Measurements from ENCODE around the gene ARFRP1. TPM values are rescaled to one million over a fixed set of nuclear protein-coding genes. Genes with fewer than 3 reads are reported as not detected.
A peak's percentile ranks its signal among the peaks of the same experiment; 100 is the strongest.
"Not testable (repeated sequence)": the region's sequence is repeated elsewhere in the genome, so short reads cannot be mapped to it uniquely, and the experiment has no call there.

ARFRP1 gene
- total RNA-seq, 5 donors from 2014 or later (not counting 1 experiment from before 2014, with no cell fraction given) = 58.5 to 102 (median 99.5) TPM

DNA sequence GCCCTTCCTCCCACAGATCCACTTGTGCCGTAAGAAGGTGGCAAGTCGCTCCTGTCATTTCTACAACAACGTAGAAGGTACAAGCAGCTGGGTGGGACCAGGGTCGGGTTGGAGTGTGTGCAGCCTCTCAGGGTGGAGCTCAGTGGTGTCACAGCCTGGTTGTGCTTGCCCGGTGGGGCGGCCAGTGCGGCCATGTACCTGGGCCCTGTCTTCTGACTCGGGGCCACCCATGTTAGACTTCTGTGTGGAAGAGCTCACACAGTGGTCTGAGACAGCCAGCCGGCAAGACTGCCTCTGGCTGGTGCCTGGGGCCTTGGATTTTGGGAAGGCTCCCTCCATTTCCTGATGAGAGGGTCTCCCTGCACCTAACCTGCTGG is 45.0 kb downstream of the ARFRP1 start:
- Mint-ChIP-seq H3K36me3 (peaks cover 12% of the 10 kb centered on the region), H3K27me3 (no peaks in the 10 kb centered on the region), H3K4me3 (no peak overlapping the region), H3K4me1 (peaks cover 22 to 26% (median 23%) of the 10 kb centered on the region in 3 donors), H3K9me3 (no peaks in the 10 kb centered on the region), H3K27ac (no peak overlapping the region)
- WGBS (ENCODE audit: insufficient coverage) = 96% methylated on average over 7 of the region's 9 CpGs
- ATAC-seq (replicated peaks in 1 of 4) = no peak
- no peaks in the 10 kb centered on the region for H3K9me3 ChIP-seq
- ChIA-PET POLR2A (no interaction called here), CTCF (no interaction called here)
- H3K4me3 ChIP-seq (ENCODE audit: control insufficient read depth in 1 of 2, extremely low read depth in 1 of 2, low read length in 1 of 2) = no peak overlapping the region
- peaks cover 0 to 16% of the 10 kb centered on the region in 2 experiments for H3K4me1 ChIP-seq (ENCODE audit: control insufficient read depth in 1 of 2, extremely low read depth in 1 of 2, insufficient read depth in 2 of 2, low read length in 2 of 2)
- DNase-seq = no peak
- no peak overlapping the region for H3K27ac ChIP-seq (ENCODE audit: low read length)
- peaks cover 25 to 50% of the 10 kb centered on the region in 2 donors for H3K36me3 ChIP-seq (ENCODE audit: control insufficient read depth in 2 of 2, extremely low read depth in 1 of 2, insufficient read depth in 1 of 2, low read length in 1 of 2)
- no peaks in the 10 kb centered on the region for H3K27me3 ChIP-seq (replicated peaks in 1 of 2; ENCODE audit: control insufficient read depth in 2 of 2, extremely low read depth in 1 of 2, insufficient read depth in 2 of 2, low read length in 1 of 2)

DNA sequence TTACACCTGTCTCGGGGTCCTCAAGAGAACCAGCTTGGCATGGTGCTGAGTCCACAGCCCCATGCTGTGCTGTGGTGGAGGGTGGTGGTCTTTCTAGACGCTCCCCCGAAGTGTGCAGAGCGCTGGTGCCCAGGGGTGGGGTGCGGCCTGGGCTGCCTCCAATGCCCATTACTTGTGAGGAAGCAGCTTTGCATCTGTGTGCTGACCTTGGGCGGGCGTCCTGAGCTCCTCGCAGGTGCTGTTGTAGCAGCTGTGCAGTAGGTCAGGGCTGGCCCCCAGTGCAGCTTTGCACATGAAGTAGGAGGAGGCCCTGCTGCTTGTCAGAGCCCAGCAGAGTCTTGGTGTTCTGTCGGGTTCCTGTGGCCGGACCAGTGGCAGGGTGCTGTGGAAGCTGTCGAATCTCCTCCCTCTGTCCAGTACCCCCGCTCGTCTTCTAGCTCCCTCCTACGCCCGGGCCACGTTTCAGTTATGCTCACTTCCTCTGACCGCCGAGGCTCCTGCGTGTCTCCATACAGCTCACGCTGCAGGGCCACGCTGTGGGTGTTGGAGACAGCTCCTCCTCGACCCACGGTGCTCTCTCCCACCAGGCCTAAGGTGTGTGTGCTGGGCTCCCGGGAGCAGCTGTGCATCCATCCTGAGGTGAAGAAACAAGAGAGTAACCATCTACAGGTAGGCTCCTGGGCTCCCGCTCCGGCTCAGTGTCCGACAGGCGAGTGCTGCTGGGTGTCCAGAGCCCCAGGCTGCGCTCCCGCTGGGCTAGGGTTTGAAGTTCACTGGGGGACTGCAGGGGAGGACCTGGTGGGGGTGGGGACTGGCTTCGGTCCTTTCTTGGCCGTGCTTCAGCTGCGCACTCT is 45.6 kb downstream of the ARFRP1 start:
- Histone ChIP-seq H3K36me3 (ENCODE audit: control insufficient read depth in 2 of 2, extremely low read depth in 1 of 2, insufficient read depth in 1 of 2, low read length in 1 of 2) (peaks cover 25 to 44% of the 10 kb centered on the region in 2 donors), H3K27me3 (replicated peaks in 1 of 2; ENCODE audit: control insufficient read depth in 2 of 2, extremely low read depth in 1 of 2, insufficient read depth in 2 of 2, low read length in 1 of 2) (no peaks in the 10 kb centered on the region), H3K9me3 (no peaks in the 10 kb centered on the region), H3K27ac (ENCODE audit: low read length) (no peak overlapping the region), H3K4me1 (ENCODE audit: control insufficient read depth in 1 of 2, extremely low read depth in 1 of 2, insufficient read depth in 2 of 2, low read length in 2 of 2) (peaks cover 0 to 22% of the 10 kb centered on the region in 2 experiments), H3K4me3 (ENCODE audit: control insufficient read depth in 1 of 2, extremely low read depth in 1 of 2, low read length in 1 of 2) (no peak overlapping the region)
- Mint-ChIP-seq H3K27me3 (no peaks in the 10 kb centered on the region), H3K27ac (no peak overlapping the region), H3K9me3 (no peaks in the 10 kb centered on the region), H3K36me3 (peaks cover 12% of the 10 kb centered on the region), H3K4me3 (no peak overlapping the region), H3K4me1 (peaks cover 25 to 29% (median 26%) of the 10 kb centered on the region in 3 donors)
- WGBS (ENCODE audit: insufficient coverage) = 94% methylated on average over 16 of the region's 33 CpGs
- no peak for ATAC-seq (replicated peaks in 1 of 4)
- no peak for DNase-seq
- CTCF ChIA-PET = interaction anchor here in 1 of 2 donors (0.6 kb wide), 1 partner anchor 22 kb away, joined by 4 read pairs; no protein-coding TSS in a partner anchor
- POLR2A ChIA-PET = no interaction called here

DNA sequence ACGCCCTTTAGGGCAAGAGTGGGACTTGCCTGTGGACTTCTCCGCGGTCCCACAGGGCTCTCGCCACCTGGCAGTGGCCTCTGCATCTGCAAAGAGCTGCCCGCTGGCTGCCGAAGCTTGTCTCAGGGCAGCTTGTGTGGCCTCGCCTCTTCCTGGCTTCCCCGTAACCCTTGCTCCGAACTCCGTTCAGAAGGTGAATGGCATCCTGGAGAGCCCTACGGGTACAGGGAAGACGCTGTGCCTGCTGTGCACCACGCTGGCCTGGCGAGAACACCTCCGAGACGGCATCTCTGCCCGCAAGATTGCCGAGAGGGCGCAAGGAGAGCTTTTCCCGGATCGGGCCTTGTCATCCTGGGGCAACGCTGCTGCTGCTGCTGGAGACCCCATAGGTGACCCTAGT is 46.7 kb downstream of the ARFRP1 start:
- no peak overlapping the region for H3K4me3 Mint-ChIP-seq
- no peaks in the 10 kb centered on the region for H3K9me3 Mint-ChIP-seq
- Histone ChIP-seq H3K9me3 (no peaks in the 10 kb centered on the region), H3K4me1 (ENCODE audit: control insufficient read depth in 1 of 2, extremely low read depth in 1 of 2, insufficient read depth in 2 of 2, low read length in 2 of 2) (peaks cover 0 to 24% of the 10 kb centered on the region in 2 experiments), H3K27ac (ENCODE audit: low read length) (no peak overlapping the region), H3K36me3 (ENCODE audit: control insufficient read depth in 2 of 2, extremely low read depth in 1 of 2, insufficient read depth in 1 of 2, low read length in 1 of 2) (peaks cover 24 to 39% of the 10 kb centered on the region in 2 donors), H3K27me3 (replicated peaks in 1 of 2; ENCODE audit: control insufficient read depth in 2 of 2, extremely low read depth in 1 of 2, insufficient read depth in 2 of 2, low read length in 1 of 2) (no peaks in the 10 kb centered on the region), H3K4me3 (ENCODE audit: control insufficient read depth in 1 of 2, extremely low read depth in 1 of 2, low read length in 1 of 2) (no peak overlapping the region)
- H3K27me3 Mint-ChIP-seq = no peaks in the 10 kb centered on the region
- H3K36me3 Mint-ChIP-seq = peaks cover 10% of the 10 kb centered on the region
- ATAC-seq (replicated peaks in 1 of 4) (no peak), DNase-seq (no peak)
- 95% methylated on average over 22 of the region's 22 CpGs for WGBS (ENCODE audit: insufficient coverage)
- peaks cover 26 to 29% (median 27%) of the 10 kb centered on the region in 3 donors for H3K4me1 Mint-ChIP-seq
- no peak overlapping the region for H3K27ac Mint-ChIP-seq
- POLR2A ChIA-PET = no interaction called here
- CTCF ChIA-PET = interaction anchor here in 1 of 2 donors (0.6 kb wide), 1 partner anchor 23 kb away, joined by 4 read pairs; no protein-coding TSS in a partner anchor

DNA sequence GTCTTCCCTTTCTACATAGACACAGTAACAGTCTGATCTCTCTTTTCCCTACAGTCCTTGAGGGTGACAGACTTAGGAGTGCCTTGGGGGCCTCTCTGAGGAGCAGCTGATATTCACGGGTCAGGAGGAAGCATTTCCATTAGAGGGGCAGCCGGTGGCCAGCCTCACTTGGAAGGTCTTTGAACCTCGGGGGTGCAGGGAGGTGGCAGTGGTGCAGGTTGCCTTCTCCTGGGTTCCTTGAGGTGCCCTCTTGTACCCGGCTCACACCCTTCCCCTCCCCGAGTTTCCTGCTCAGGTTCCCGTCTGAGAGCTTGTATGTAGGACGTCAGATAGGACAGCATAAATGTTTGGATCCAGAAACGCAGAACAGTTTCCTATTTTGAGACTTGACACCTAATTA is 47.2 kb downstream of the ARFRP1 start:
- Mint-ChIP-seq H3K4me3 (peak overlapping the region in 1 of 3 donors; percentile 88), H3K4me1 (peaks cover 26 to 29% (median 27%) of the 10 kb centered on the region in 3 donors), H3K36me3 (peaks cover 6% of the 10 kb centered on the region), H3K27ac (no peak overlapping the region), H3K27me3 (no peaks in the 10 kb centered on the region), H3K9me3 (no peaks in the 10 kb centered on the region)
- ATAC-seq (replicated peaks in 1 of 4) = no peak
- Histone ChIP-seq H3K9me3 (no peaks in the 10 kb centered on the region), H3K27ac (ENCODE audit: low read length) (no peak overlapping the region), H3K4me1 (ENCODE audit: control insufficient read depth in 1 of 2, extremely low read depth in 1 of 2, insufficient read depth in 2 of 2, low read length in 2 of 2) (peaks cover 0 to 24% of the 10 kb centered on the region in 2 experiments), H3K36me3 (ENCODE audit: control insufficient read depth in 2 of 2, extremely low read depth in 1 of 2, insufficient read depth in 1 of 2, low read length in 1 of 2) (peaks cover 19 to 37% of the 10 kb centered on the region in 2 donors), H3K4me3 (ENCODE audit: control insufficient read depth in 1 of 2, extremely low read depth in 1 of 2, low read length in 1 of 2) (no peak overlapping the region), H3K27me3 (replicated peaks in 1 of 2; ENCODE audit: control insufficient read depth in 2 of 2, extremely low read depth in 1 of 2, insufficient read depth in 2 of 2, low read length in 1 of 2) (no peaks in the 10 kb centered on the region)
- WGBS (ENCODE audit: insufficient coverage) = 100% methylated on average over 1 of the region's 8 CpGs
- no peak for DNase-seq
- ChIA-PET POLR2A (no interaction called here), CTCF (no interaction called here)

DNA sequence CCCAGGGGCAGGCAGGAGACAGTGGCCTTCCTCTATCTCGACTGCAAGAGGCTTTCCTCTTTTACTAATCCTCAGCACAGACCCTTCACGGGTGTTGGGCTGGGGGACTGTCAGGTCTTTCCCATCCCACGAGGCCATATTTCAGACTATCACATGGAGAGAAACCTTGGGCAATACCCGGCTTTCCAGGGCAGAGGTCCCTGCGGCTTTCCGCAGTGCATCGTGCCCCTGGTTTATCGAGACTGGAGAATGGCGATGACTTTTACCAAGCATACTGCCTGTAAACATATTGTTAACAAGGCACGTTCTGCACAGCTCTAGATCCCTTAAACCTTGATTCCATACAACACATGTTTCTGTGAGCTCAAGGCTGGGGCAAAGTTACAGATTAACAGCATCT is 47.6 kb downstream of the ARFRP1 start:
- peaks cover 19 to 34% of the 10 kb centered on the region in 2 donors for H3K36me3 ChIP-seq (ENCODE audit: control insufficient read depth in 2 of 2, extremely low read depth in 1 of 2, insufficient read depth in 1 of 2, low read length in 1 of 2)
- ATAC-seq (replicated peaks in 1 of 4); DNase-seq; H3K9me3 ChIP-seq; H3K9me3 Mint-ChIP-seq; H3K27ac Mint-ChIP-seq; H3K36me3 Mint-ChIP-seq; POLR2A ChIA-PET; H3K4me3 ChIP-seq (ENCODE audit: control insufficient read depth in 1 of 2, extremely low read depth in 1 of 2, low read length in 1 of 2); H3K27ac ChIP-seq (ENCODE audit: low read length); H3K27me3 Mint-ChIP-seq; H3K27me3 ChIP-seq (replicated peaks in 1 of 2; ENCODE audit: control insufficient read depth in 2 of 2, extremely low read depth in 1 of 2, insufficient read depth in 2 of 2, low read length in 1 of 2); CTCF ChIA-PET: not testable (repeated sequence)
- peaks cover 27 to 29% (median 29%) of the 10 kb centered on the region in 3 donors for H3K4me1 Mint-ChIP-seq
- peaks cover 2 to 27% of the 10 kb centered on the region in 2 experiments for H3K4me1 ChIP-seq (ENCODE audit: control insufficient read depth in 1 of 2, extremely low read depth in 1 of 2, insufficient read depth in 2 of 2, low read length in 2 of 2)
- peak overlapping the region; percentile 88 to 95 (median 95) for H3K4me3 Mint-ChIP-seq
- WGBS (ENCODE audit: insufficient coverage) = 95% methylated on average over 7 of the region's 10 CpGs

DNA sequence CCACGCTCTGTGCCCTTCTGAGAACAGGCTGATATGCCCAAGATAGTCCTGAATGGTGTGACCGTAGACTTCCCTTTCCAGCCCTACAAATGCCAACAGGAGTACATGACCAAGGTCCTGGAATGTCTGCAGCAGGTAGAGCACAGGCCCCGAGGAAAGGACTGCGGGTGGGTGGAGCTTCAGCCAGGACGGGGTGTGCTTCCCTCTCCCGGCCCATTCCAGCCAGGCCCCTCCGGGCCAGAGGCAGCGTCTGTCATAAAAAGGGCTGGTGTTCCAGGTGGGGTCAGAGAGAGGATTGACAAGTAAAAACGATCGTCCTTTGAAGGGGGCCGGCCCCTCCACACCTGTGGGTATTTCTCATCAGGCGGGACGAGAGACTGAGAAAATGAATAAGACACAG is 48.4 kb downstream of the ARFRP1 start:
- WGBS (ENCODE audit: insufficient coverage) = 96% methylated on average over 9 of the region's 13 CpGs
- H3K27ac ChIP-seq (ENCODE audit: low read length) = no peak overlapping the region
- peaks cover 9 to 35% of the 10 kb centered on the region in 2 experiments for H3K4me1 ChIP-seq (ENCODE audit: control insufficient read depth in 1 of 2, extremely low read depth in 1 of 2, insufficient read depth in 2 of 2, low read length in 2 of 2)
- peak overlapping the region; percentile 88 to 95 (median 95) for H3K4me3 Mint-ChIP-seq
- peaks cover 0 to 3% of the 10 kb centered on the region in 2 experiments for H3K27me3 ChIP-seq (replicated peaks in 1 of 2; ENCODE audit: control insufficient read depth in 2 of 2, extremely low read depth in 1 of 2, insufficient read depth in 2 of 2, low read length in 1 of 2)
- no peak for DNase-seq
- no peak for ATAC-seq (replicated peaks in 1 of 4)
- no peaks in the 10 kb centered on the region for H3K9me3 ChIP-seq
- H3K9me3 Mint-ChIP-seq = no peaks in the 10 kb centered on the region
- CTCF ChIA-PET = no interaction called here
- peaks cover 6% of the 10 kb centered on the region for H3K36me3 Mint-ChIP-seq
- POLR2A ChIA-PET = no interaction called here
- H3K4me3 ChIP-seq (ENCODE audit: control insufficient read depth in 1 of 2, extremely low read depth in 1 of 2, low read length in 1 of 2) = no peak overlapping the region
- peaks cover 19 to 30% of the 10 kb centered on the region in 2 donors for H3K36me3 ChIP-seq (ENCODE audit: control insufficient read depth in 2 of 2, extremely low read depth in 1 of 2, insufficient read depth in 1 of 2, low read length in 1 of 2)
- H3K27me3 Mint-ChIP-seq = no peaks in the 10 kb centered on the region
- no peak overlapping the region for H3K27ac Mint-ChIP-seq
- peaks cover 32 to 35% (median 34%) of the 10 kb centered on the region in 3 donors for H3K4me1 Mint-ChIP-seq
